Measurements from ENCODE around the gene LYST.
A peak's percentile ranks its signal among the peaks of the same experiment; 100 is the strongest.
"Not testable (repeated sequence)": the region's sequence is repeated elsewhere in the genome, so short reads cannot be mapped to it uniquely, and the experiment has no call there.

Gene LYST

GRCh38 chr1:235855811-235856429, 10.8 kb downstream of the LYST start:
- no peak for DNase-seq (ENCODE audit: low read depth)

GRCh38 chr1:235854347-235854746, 12.4 kb downstream of the LYST start:
- DNase-seq (ENCODE audit: low read depth) = no peak

- DNase-seq (ENCODE audit: low read depth) = no peak
Observed at GRCh38 chr1:235853653-235854052, 13.1 kb downstream of the LYST start.

- DNase-seq (ENCODE audit: low read depth) = no peak
Observed at GRCh38 chr1:235852887-235853286, 13.8 kb downstream of the LYST start.

- no peak for DNase-seq (ENCODE audit: low read depth)
Observed at GRCh38 chr1:235851939-235852338, 14.8 kb downstream of the LYST start.

GRCh38 chr1:235848251-235848650, 18.5 kb downstream of the LYST start:
- DNase-seq (ENCODE audit: low read depth) = not testable (repeated sequence)

- not testable (repeated sequence) for DNase-seq (ENCODE audit: low read depth)
Observed at GRCh38 chr1:235845656-235846107, 21.0 kb downstream of the LYST start.

GRCh38 chr1:235844776-235845175, 21.9 kb downstream of the LYST start:
- DNase-seq (ENCODE audit: low read depth) = no peak

DNA sequence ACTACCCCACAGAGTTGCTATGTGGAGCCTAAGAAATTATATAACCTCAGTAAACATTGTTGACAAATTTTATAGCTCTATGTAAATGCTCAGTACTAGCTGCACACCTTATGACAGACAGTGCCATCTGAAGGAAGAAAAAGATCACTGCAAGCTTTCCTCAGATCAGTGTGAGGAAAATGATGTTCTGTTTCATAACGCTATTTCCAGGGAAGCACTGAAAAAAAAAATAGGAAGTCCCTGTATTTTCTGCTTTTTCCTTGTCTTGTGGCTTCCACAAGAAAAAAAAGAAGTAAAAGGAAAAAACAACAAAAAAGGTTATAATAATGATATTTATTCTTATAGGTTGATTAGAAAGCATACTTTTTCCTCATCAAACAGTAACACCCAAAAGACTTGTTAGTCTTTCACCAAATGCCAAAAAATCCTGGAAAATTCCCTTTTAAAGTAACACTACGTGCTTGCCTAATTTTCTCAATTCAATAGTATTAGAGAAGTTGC, 23.2 kb downstream of the LYST start:
- no peak for DNase-seq (ENCODE audit: low read depth)

DNA sequence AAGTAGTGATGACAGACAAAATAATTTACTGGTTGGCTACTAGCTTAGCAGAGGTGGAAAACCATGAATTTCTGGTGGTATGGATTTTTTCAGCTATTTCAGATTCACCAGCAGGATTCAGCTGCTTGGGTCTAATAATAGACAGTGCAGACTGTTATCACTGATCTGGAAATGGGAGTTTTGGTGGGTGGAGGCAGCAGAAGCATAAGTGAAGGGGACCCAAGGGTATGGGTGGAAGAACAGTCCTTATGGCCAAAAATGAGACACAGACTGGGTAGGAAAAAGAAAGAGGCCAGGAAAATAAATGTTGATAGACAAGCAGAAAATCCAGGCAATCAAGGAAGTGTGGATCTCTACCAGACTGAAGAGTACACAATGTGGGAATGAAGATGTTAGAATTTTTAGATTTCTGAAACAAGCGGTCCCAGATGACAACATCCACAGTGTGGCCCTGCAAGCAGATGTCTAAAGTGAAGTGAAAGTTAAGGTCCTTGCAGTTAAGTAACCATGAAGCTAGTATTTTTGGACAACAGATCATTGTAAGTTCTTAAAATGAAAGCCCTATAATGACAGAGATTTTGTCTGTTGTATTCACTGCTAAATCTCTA, 24.7 kb downstream of the LYST start:
- no peak for DNase-seq (ENCODE audit: low read depth)

GRCh38 chr1:235838021-235838420, 28.7 kb downstream of the LYST start:
- no peak for DNase-seq (ENCODE audit: low read depth)

GRCh38 chr1:235835226-235835625, 31.5 kb downstream of the LYST start:
- DNase-seq (ENCODE audit: low read depth) = no peak

GRCh38 chr1:235834620-235835019, 32.1 kb downstream of the LYST start:
- no peak for DNase-seq (ENCODE audit: low read depth)

DNA sequence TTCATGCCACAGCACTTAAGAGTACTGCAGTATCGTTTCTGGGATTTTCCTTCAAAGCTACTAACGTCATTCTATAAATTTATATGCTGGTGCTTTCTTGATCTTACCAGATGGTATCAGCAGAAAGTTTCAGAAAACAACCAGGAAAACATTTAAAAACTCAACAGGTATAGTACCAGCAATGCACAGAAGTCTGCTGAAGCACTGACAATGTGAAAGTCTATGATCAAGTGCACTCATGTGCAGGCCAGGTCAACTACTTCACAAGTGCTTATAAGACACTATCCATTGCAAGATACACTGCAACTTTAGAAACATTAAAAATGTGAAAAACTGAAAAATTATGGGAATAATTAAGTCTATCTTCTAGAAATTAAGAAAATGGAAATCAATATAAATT, 34.7 kb downstream of the LYST start:
- DNase-seq (ENCODE audit: low read depth) = no peak

DNA sequence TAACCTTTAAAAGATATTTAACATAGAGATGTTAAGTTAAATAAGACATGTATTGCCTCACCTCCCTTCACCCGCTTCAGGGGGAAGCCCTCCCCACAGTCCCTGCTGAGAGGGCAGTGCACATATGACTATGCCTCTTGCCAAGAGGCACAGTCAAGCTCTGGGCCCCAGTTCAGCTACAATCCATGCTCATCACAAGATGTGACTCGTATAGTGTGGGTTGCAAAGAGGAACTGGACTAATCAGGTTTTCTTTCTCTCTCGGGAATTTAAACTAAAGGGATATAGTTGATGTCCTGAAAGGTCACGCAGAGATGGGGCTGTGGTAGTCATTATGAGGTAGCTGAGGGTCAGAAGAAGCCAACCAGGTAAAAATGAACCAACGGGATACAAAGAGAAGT, 35.6 kb downstream of the LYST start:
- DNase-seq (ENCODE audit: low read depth) = peak; percentile 13

- DNase-seq (ENCODE audit: low read depth) = no peak
Observed at GRCh38 chr1:235826102-235826854, 40.4 kb downstream of the LYST start.

GRCh38 chr1:235825229-235825628, 41.5 kb downstream of the LYST start:
- no peak for DNase-seq (ENCODE audit: low read depth)

DNA sequence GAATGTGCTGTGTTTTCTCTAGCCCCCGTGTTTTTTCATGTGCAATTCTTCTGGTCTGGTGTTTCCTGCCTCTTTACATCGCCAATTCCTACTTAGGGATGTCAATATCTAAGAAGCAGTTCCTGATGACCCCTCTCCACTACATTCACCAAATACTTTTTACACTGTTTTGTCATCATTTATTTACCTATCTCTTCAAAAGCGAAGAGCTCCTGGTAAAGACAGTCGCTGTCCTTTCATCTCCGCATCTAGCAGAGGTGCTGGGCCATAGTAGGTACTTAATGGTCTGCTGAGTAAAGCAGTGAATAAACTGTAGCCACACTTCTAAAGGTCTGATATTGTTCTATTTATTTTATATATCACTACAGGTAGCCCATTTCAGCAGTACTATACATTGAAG, 43.0 kb downstream of the LYST start:
- DNase-seq (ENCODE audit: low read depth) = no peak

DNA sequence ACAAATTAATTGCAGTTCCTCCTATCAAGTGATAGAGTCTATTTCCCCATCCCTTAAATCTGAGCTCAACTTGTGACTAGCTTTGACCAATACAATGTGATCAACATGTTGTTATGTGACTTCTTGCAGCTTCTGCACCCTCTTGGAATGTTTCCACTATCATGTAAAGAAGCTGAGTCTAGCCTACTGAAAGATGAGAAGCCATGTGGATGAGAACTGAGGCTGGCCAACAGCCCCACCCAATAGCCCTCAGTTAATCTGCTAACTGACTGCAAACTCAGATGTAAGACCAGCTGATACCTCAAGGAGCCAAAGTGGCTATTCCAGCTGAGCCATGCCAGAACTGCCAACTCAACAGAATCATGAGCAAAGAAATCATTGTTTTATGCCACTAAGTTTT, 44.0 kb downstream of the LYST start:
- no peak for DNase-seq (ENCODE audit: low read depth)

DNA sequence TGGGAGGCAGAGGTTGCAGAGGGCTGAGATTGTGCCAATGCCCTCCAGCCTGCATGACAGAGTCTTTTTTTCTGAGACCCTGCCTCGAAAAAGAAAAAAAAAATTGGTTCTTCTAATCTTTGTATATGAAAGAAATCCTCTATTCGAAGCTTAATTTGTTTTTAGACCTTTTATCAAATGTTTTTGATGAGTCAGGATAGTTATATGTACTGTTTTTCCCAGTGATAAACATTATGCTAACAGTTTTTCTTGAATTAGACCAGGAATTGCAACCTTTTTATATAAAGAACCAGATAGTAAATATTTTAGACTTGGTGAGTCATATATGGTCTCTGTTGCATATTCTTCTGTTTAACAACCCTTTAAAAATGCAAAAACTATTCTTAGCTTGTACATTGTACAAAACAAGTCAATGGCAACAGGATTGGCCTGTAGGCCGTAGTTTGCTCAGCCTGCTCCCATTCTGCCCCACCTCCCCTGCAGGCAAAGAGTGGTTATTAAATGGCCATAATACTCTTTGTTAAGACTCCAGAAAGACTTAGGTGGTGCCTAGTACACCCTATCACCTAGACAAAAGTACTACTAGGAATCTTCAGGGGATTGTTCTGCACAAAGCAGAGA, 45.2 kb downstream of the LYST start:
- DNase-seq (ENCODE audit: low read depth) = no peak

GRCh38 chr1:235820061-235820460, 46.6 kb downstream of the LYST start:
- no peak for DNase-seq (ENCODE audit: low read depth)

DNA sequence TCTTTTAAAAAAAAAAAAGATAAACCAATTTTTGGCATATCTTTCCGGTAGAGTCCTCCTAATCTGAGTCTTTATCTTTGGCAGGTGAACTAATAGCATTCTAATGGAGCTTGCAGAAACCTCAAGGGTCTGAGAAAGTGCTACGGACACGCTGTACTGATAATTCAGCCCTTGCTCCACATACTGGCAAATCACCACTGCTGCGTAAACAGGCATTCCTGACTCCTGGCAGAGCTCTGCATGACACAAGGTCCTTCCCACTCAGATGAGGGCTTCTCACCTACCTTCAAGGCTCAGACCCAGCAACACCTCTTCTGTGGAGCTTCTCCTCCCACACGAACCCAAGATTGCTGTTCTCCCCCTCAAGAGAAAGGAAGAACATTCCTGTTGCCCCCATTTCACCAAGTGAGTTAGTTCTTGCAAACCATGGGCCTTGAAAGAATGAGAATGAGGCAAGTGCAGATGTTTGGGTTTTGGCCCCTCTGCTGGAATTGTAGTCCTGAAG, 48.0 kb downstream of the LYST start:
- DNase-seq (ENCODE audit: low read depth) = no peak
